GM23248 (cell line): ENCODE data around the gene PKIG. TPM values are rescaled to one million over a fixed set of nuclear protein-coding genes. Genes with fewer than 3 reads are reported as not detected.

ENCODE experiments used
- DNase-seq: peaks from one replicate; pipeline ENCODE4 v3.0.0-alpha.2; 2015
- H2AFZ ChIP-seq: fragments of 200-600 bp; sonication (generic); 2 replicates; pipeline ENCODE4 v1.6.1; 2016; ENCODE audit warnings: antibody characterized with exemption
- H3F3A ChIP-seq: fragments of 200-600 bp; sonication (generic); 2 replicates; pipeline ENCODE4 v1.6.1; 2016; ENCODE audit warnings: mild to moderate bottlenecking, antibody characterized with exemption, mixed run types; ENCODE audit not compliant: insufficient read depth
- H3K27ac ChIP-seq: fragments of 200-600 bp; sonication (generic); 2 replicates; pipeline ENCODE4 v1.5.1; 2016; ENCODE audit warnings: mild to moderate bottlenecking
- H3K27me3 ChIP-seq: fragments of 200-600 bp; sonication (generic); replicated peaks from 2 replicates; pipeline ENCODE4 v1.6.1; 2016; ENCODE audit warnings: mild to moderate bottlenecking; ENCODE audit not compliant: insufficient read depth
- H3K36me3 ChIP-seq: fragments of 200-600 bp; sonication (generic); 2 replicates; pipeline ENCODE4 v1.6.1; 2016; ENCODE audit warnings: low read depth, mild to moderate bottlenecking
- H3K4me1 ChIP-seq: fragments of 200-600 bp; sonication (generic); 2 replicates; pipeline ENCODE4 v1.6.1; 2016; ENCODE audit warnings: mild to moderate bottlenecking; ENCODE audit not compliant: insufficient read depth
- H3K4me2 ChIP-seq: fragments of 200-600 bp; sonication (generic); one replicate; pipeline ENCODE4 v1.6.1; 2016; ENCODE audit warnings: mild to moderate bottlenecking; ENCODE audit not compliant: unreplicated experiment
- H3K4me3 ChIP-seq: fragments of 200-600 bp; sonication (generic); 2 replicates; pipeline ENCODE4 v1.5.1; 2016; ENCODE audit warnings: mild to moderate bottlenecking
- H3K79me2 ChIP-seq: fragments of 200-600 bp; sonication (generic); 2 replicates; pipeline ENCODE4 v1.6.1; 2016; ENCODE audit warnings: mild to moderate bottlenecking; ENCODE audit not compliant: insufficient read depth
- H3K9ac ChIP-seq: fragments of 200-600 bp; sonication (generic); 2 replicates; pipeline ENCODE4 v1.6.1; 2016; ENCODE audit warnings: mild to moderate bottlenecking
- H3K9me2 ChIP-seq: fragments of 200-600 bp; sonication (generic); 2 replicates; pipeline ENCODE4 v1.6.1; 2016; ENCODE audit warnings: mixed run types, mild to moderate bottlenecking, moderate library complexity; ENCODE audit not compliant: insufficient read depth
- H3K9me3 ChIP-seq: fragments of 200-600 bp; sonication (generic); one replicate; pipeline ENCODE4 v1.6.1; 2017; ENCODE audit warnings: low read depth
- H4K20me1 ChIP-seq: fragments of 200-600 bp; sonication (generic); 2 replicates; pipeline ENCODE4 v1.6.0; 2016; ENCODE audit not compliant: insufficient read depth
- EZH2 ChIP-seq: fragments of 200-600 bp; sonication (generic); IDR thresholded peaks from 2 replicates; pipeline ENCODE4 v1.6.1; 2018; ENCODE audit warnings: antibody characterized with exemption, mild to moderate bottlenecking; ENCODE audit not compliant: insufficient read depth, poor library complexity, severe bottlenecking
- EZH2phosphoT487 ChIP-seq: fragments of 200-600 bp; sonication (generic); IDR thresholded peaks from 2 replicates; pipeline ENCODE4 v1.6.1; 2018; ENCODE audit warnings: antibody characterized with exemption, moderate library complexity, mild to moderate bottlenecking, low read depth; ENCODE audit not compliant: insufficient read depth
- WGBS, 2 experiments: methylation state at CpG; one replicate each; pipeline ENCODE4 v1.1.6; 2015 to 2017; ENCODE audit warnings: low lambda C conversion rate in 2 of 2, low coverage in 1 of 2; ENCODE audit errors: missing lambda C conversion rate in 2 of 2; 5-methylcytosine and 5-hydroxymethylcytosine counted together
- in situ Hi-C: fragments of 300-500 bp; cut with MboI; formaldehyde crosslinking; loops from 2 replicates; pipeline ENCODE4 v1.15.0; 2020
- polyA plus RNA-seq: library from polyadenylated mRNA; unstranded; fragments of >200 nt; fragmentation: Nextera tagmentation; extraction: Ambion mirVana; gene quantifications from 2 replicates; pipeline ENCODE4 v1.2.1, GENCODE V29; 2016
- total RNA-seq: library from RNA; depleted of rRNA; stranded (reverse); fragments of >200 nt; shearing (Covaris generic); gene quantifications from 2 replicates; pipeline ENCODE4 v1.2.3, GENCODE V29; 2014

PKIG gene
- total and polyA plus RNA-seq, 2 experiments from 2014 or later, result 46.0 to 83.7 TPM

GRCh38 chr20:44609006-44609515, 26.7 kb downstream of the PKIG start:
- Histone ChIP-seq H3K4me2 (peak overlapping the region; percentile 55), H3K9me2 (no peaks in the 10 kb centered on the region), H3K4me1 (peaks cover 17% of the 10 kb centered on the region), H3K4me3 (no peak overlapping the region), H3K79me2 (peaks cover 62% of the 10 kb centered on the region), H3K9ac (peak overlapping the region; percentile 63; the same call in 1 of the 2 replicates), H3F3A (no peaks in the 10 kb centered on the region; the same call in 1 of the 2 replicates), H2AFZ (peak overlapping the region; percentile 67), H3K9me3 (no peaks in the 10 kb centered on the region), H4K20me1 (no peaks in the 10 kb centered on the region), H3K27me3 (no peaks in the 10 kb centered on the region), H3K36me3 (no peaks in the 10 kb centered on the region), H3K27ac (peak overlapping the region; percentile 22)
- TF ChIP-seq EZH2, result no peak
- no peak for TF ChIP-seq EZH2phosphoT487
- in situ Hi-C loops, result loop anchor here (10.0 to 25.0 kb wide), 2 partner anchors 214 to 397 kb away; partner anchors contain the start of gene OSER1
- 58 to 60% methylated on average over 9 of the region's 9 CpGs for WGBS, 2 experiments
- no peak for DNase-seq

DNA sequence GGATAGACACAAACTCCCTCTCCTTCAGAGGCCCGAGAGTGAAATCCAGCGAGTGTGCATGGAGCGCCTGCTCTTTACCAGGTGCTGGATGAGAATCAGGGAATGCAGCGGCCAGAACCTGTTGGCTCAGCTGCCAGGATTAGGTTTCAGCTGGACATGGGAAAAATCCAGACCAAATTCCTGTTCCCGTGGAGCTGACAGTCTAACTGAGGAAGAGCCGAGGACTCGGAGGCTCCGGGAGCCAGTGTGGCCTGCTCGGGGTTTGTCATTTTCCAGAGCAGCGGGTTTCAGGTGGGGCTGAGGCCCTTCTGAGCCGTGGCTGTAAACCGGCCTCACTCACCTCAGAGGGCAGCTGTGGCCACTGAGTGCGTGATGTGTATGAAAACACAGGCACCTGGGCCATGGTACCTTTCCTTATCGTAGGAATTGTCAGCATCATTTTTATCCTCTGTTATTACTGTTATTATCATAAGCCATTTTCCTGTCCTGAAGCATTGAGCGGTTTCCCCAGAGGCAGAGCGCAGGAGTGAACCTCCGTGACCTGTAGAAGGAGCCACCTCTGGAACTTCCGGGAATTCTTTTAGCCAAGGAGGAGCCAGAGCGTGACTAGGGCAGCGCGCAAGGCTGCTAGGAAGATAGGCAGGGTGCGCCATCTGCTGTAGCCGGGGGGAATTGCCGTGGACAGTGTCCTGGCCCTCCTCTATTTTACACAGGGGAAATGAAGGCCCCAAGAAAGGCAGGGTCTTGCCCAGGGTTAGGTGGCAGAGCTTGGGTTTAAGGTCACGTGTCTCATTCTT, 27.3 kb downstream of the PKIG start:
- no peaks in the 10 kb centered on the region for H3K9me3 ChIP-seq
- peaks cover 58% of the 10 kb centered on the region for H3K79me2 ChIP-seq
- peak overlapping the region; percentile 22; the same call in 1 of the 2 replicates for H3K27ac ChIP-seq
- H3F3A ChIP-seq, result no peaks in the 10 kb centered on the region; the same call in 1 of the 2 replicates
- no peaks in the 10 kb centered on the region for H4K20me1 ChIP-seq
- H2AFZ ChIP-seq, result peak overlapping the region; percentile 67
- H3K36me3 ChIP-seq, result no peaks in the 10 kb centered on the region
- peak overlapping the region; percentile 24; the same call in 1 of the 2 replicates for H3K4me3 ChIP-seq
- peak; percentile 94 for DNase-seq
- peaks cover 15% of the 10 kb centered on the region for H3K4me1 ChIP-seq
- in situ Hi-C loops, result loop anchor here (10.0 to 25.0 kb wide), 2 partner anchors 215 to 397 kb away; partner anchors contain the start of gene OSER1
- H3K4me2 ChIP-seq, result peak overlapping the region; percentile 55
- no peaks in the 10 kb centered on the region for H3K27me3 ChIP-seq
- no peaks in the 10 kb centered on the region for H3K9me2 ChIP-seq
- no peak for TF ChIP-seq EZH2phosphoT487
- TF ChIP-seq EZH2, result no peak
- H3K9ac ChIP-seq, result peak overlapping the region; percentile 63
- 32% methylated on average over 25 of the region's 25 CpGs for WGBS, 2 experiments

DNA sequence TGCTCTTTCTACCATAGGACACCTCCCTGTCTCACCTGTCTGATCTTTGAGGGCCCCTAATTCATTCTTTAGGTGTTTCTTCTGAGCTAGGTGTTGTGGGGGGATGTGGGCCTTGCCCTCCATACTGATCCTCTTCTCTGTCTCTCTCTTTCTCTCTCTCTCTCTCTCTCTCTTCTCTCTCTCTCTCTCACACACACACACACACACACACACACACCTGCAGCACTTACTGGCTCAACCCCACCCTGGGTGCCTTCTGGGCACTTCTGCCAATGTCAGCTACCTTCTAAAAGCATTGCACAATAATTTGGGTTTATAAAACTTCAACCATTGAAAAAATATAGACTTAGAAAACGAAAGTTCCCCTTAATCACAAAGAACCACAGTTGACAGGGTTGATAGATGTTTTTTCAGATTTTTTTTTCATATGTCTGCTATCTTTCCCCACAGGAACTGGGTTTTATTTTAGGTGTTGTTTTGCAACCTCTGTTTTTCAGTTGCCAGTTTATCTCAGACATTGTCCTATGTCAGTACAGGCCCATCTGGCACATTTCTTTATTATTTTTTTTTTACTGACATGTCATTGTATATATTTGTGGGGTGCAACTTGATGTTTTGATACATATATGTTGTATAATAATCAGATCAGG, 28.1 kb downstream of the PKIG start:
- no peak overlapping the region for H3K9ac ChIP-seq
- H3K4me3 ChIP-seq, result no peak overlapping the region
- WGBS, 2 experiments, result 0 to 5% methylated on average over 1 of the region's 1 CpG
- H3K4me2 ChIP-seq, result no peak overlapping the region
- no peak for DNase-seq
- no peaks in the 10 kb centered on the region for H4K20me1 ChIP-seq
- no peaks in the 10 kb centered on the region; the same call in 1 of the 2 replicates for H3F3A ChIP-seq
- no peaks in the 10 kb centered on the region for H3K36me3 ChIP-seq
- H2AFZ ChIP-seq, result no peak overlapping the region
- H3K27me3 ChIP-seq, result no peaks in the 10 kb centered on the region
- no peak overlapping the region for H3K27ac ChIP-seq
- TF ChIP-seq EZH2 (no peak), EZH2phosphoT487 (no peak)
- no peaks in the 10 kb centered on the region for H3K9me2 ChIP-seq
- no peaks in the 10 kb centered on the region for H3K9me3 ChIP-seq
- in situ Hi-C loops, result loop anchor here (25.0 kb wide), 1 partner anchor 398 kb away; the partner anchor contains the start of gene OSER1
- H3K79me2 ChIP-seq, result peaks cover 57% of the 10 kb centered on the region
- H3K4me1 ChIP-seq, result peaks cover 12% of the 10 kb centered on the region

GRCh38 chr20:44613575-44613974, 31.2 kb downstream of the PKIG start:
- peaks cover 12% of the 10 kb centered on the region for H3K4me1 ChIP-seq
- H3K36me3 ChIP-seq, result no peaks in the 10 kb centered on the region; the same call in 1 of the 2 replicates
- no peak overlapping the region for H3K4me2 ChIP-seq
- TF ChIP-seq EZH2, result no peak
- no peak for TF ChIP-seq EZH2phosphoT487
- DNase-seq, result no peak
- WGBS, 2 experiments, result 86 to 94% methylated on average over 5 of the region's 5 CpGs
- no peaks in the 10 kb centered on the region for H3K9me3 ChIP-seq
- H4K20me1 ChIP-seq, result no peaks in the 10 kb centered on the region
- no peak overlapping the region for H2AFZ ChIP-seq
- peaks cover 30% of the 10 kb centered on the region for H3K79me2 ChIP-seq
- H3K27me3 ChIP-seq, result no peaks in the 10 kb centered on the region
- H3K9me2 ChIP-seq, result no peaks in the 10 kb centered on the region
- H3K9ac ChIP-seq, result no peak overlapping the region
- in situ Hi-C loops, result loop anchor here (25.0 kb wide), 1 partner anchor 401 kb away; the partner anchor contains the start of gene OSER1
- H3K4me3 ChIP-seq, result no peak overlapping the region
- H3K27ac ChIP-seq, result no peak overlapping the region
- H3F3A ChIP-seq, result no peaks in the 10 kb centered on the region; the same call in 1 of the 2 replicates
